ENCODE data around the gene WDR75. TPM values are rescaled to one million over a fixed set of nuclear protein-coding genes. Genes with fewer than 3 reads are reported as not detected.
"Not testable (repeated sequence)": the region's sequence is repeated elsewhere in the genome, so short reads cannot be mapped to it uniquely, and the experiment has no call there.

Gene WDR75
- total and polyA plus RNA-seq, 4 donors: 16.3 to 50.1 (median 23.2) TPM

DNA sequence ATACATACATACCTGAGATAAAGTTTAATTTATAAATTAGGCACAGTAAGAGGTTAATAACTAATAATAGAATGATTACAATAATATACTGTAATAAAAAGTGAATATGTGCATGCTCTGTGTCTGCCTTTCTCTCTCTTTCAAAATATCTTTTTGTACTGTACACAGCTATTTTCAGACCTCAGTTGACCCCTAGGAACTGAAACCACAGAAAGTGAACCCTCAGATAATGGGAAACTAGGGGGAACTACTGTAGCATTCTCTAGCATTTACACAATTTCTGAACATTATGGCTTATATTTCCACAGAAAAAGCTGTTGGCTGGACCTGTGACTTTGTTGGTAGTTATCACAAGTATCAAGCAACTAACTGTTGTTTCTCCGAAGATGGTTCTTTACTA, 25.9 kb downstream of the WDR75 start:
- no peaks in the 10 kb centered on the region for H3K27me3 ChIP-seq (ENCODE audit: control insufficient read depth in 3 of 3, insufficient read depth in 3 of 3, low read length in 2 of 3)
- peaks cover 0 to 3% (median 0%) of the 10 kb centered on the region in 5 donors for H3K4me1 ChIP-seq (ENCODE audit: control insufficient read depth in 5 of 5, insufficient read depth in 5 of 5, low read length in 5 of 5)
- no peak overlapping the region for H3K9ac ChIP-seq (ENCODE audit: insufficient read depth in 1 of 2, low read length in 2 of 2)
- no peak overlapping the region for H3K27ac ChIP-seq (ENCODE audit: low read depth in 1 of 2, low read length in 1 of 2)
- no peak overlapping the region for H3K4me3 ChIP-seq
- 87 to 95% methylated on average over 1 of the region's 1 CpG for WGBS, 2 donors
- no peak for ATAC-seq (ENCODE audit: insufficient read depth, low FRiP score)
- TF ChIP-seq CTCF (IDR thresholded peaks at IDR 0.05; ENCODE audit: control extremely low read depth, extremely low read depth): no peak
- no peaks in the 10 kb centered on the region for H3K9me3 ChIP-seq (ENCODE audit: control insufficient read depth in 4 of 4, insufficient read depth in 3 of 4, low read length in 3 of 4)
- DNase-seq: no peak
- H3K36me3 ChIP-seq (ENCODE audit: control insufficient read depth in 4 of 4, insufficient read depth in 4 of 4, low read length in 4 of 4): peaks cover 15 to 51% (median 40%) of the 10 kb centered on the region in 4 donors

DNA sequence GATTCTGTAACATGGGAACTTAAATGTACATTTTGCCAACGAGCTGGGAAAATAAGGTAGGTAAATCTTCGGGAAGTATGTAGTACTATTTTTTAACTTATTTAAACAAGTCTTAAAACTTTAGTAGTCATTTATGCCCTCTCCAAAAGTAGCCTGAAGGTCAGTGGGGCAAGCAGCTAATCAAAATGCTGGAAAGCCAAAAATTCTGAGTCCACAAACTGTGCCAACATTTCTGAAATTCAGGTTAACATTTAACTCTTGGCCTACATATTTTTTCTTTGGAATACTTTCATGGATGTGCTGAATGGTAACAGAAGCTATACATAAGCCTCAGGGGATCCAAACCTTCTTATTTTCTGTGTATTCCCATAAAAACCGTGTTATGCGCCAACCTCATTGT, 26.3 kb downstream of the WDR75 start:
- H3K4me1 ChIP-seq (ENCODE audit: control insufficient read depth in 5 of 5, insufficient read depth in 5 of 5, low read length in 5 of 5): peaks cover 0 to 3% (median 0%) of the 10 kb centered on the region in 5 donors
- no peak for TF ChIP-seq CTCF (IDR thresholded peaks at IDR 0.05; ENCODE audit: control extremely low read depth, extremely low read depth)
- H3K9me3 ChIP-seq (ENCODE audit: control insufficient read depth in 4 of 4, insufficient read depth in 3 of 4, low read length in 3 of 4): no peaks in the 10 kb centered on the region
- H3K27ac ChIP-seq (ENCODE audit: low read depth in 1 of 2, low read length in 1 of 2): no peak overlapping the region
- no peak overlapping the region for H3K4me3 ChIP-seq
- WGBS, 2 donors: 83 to 91% methylated on average over 4 of the region's 4 CpGs
- no peaks in the 10 kb centered on the region for H3K27me3 ChIP-seq (ENCODE audit: control insufficient read depth in 3 of 3, insufficient read depth in 3 of 3, low read length in 2 of 3)
- H3K9ac ChIP-seq (ENCODE audit: insufficient read depth in 1 of 2, low read length in 2 of 2): no peak overlapping the region
- peaks cover 13 to 47% (median 39%) of the 10 kb centered on the region in 4 donors for H3K36me3 ChIP-seq (ENCODE audit: control insufficient read depth in 4 of 4, insufficient read depth in 4 of 4, low read length in 4 of 4)
- DNase-seq: no peak
- ATAC-seq (ENCODE audit: insufficient read depth, low FRiP score): no peak

DNA sequence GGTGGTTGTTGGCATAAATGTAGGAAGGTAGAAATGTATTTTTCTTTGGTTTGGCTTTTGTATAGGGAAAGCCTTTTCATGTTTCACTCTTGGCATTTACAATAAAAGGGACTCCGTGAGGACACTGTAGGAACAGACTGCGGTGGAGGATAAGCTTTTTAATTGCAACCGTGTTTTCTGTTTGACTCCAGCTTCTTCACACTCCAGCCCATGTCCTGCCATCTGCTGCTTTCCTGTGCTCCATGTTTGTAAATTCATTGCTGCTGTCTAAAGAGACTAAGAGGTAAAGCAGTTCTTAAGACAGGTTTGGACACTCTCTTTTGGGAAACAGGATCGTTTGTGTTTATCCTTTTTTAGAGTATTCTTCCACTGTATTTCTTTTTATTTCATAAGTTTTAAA, 33.3 kb downstream of the WDR75 start:
- peaks cover 12 to 33% (median 26%) of the 10 kb centered on the region in 4 donors for H3K36me3 ChIP-seq (ENCODE audit: control insufficient read depth in 4 of 4, insufficient read depth in 4 of 4, low read length in 4 of 4)
- no peak for ATAC-seq (ENCODE audit: insufficient read depth, low FRiP score)
- H3K4me3 ChIP-seq: no peak overlapping the region
- no peak for DNase-seq
- H3K9me3 ChIP-seq (ENCODE audit: control insufficient read depth in 4 of 4, insufficient read depth in 3 of 4, low read length in 3 of 4): no peaks in the 10 kb centered on the region
- H3K27ac ChIP-seq (ENCODE audit: low read depth in 1 of 2, low read length in 1 of 2): no peak overlapping the region
- no peaks in the 10 kb centered on the region for H3K4me1 ChIP-seq (ENCODE audit: control insufficient read depth in 5 of 5, insufficient read depth in 5 of 5, low read length in 5 of 5)
- no peak overlapping the region for H3K9ac ChIP-seq (ENCODE audit: insufficient read depth in 1 of 2, low read length in 2 of 2)
- H3K27me3 ChIP-seq (ENCODE audit: control insufficient read depth in 3 of 3, insufficient read depth in 3 of 3, low read length in 2 of 3): no peaks in the 10 kb centered on the region
- TF ChIP-seq CTCF (IDR thresholded peaks at IDR 0.05; ENCODE audit: control extremely low read depth, extremely low read depth): no peak
- WGBS, 2 donors: 90 to 91% methylated on average over 4 of the region's 4 CpGs

DNA sequence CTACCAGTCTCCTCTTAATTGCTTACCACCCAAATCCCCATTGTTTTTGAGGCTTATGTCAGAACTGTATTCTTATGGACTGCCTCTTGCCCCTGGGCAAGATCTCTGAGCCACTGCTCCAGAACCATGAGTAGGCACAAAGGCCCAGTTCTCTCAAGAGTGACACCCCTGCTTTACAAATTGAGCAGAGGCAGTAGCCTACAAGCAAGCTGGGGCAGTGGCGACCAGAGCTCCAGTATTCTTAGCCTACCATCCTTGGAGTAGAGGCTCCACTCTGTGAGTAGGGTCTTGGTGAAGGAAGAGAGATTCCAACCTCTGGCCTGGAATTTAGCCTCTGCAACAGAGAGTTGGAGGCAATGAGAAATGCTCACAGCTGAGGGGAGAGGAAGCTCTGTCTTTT, 36.5 kb downstream of the WDR75 start:
- H3K4me1 ChIP-seq (ENCODE audit: control insufficient read depth in 5 of 5, insufficient read depth in 5 of 5, low read length in 5 of 5): no peaks in the 10 kb centered on the region
- H3K9me3 ChIP-seq (ENCODE audit: control insufficient read depth in 4 of 4, insufficient read depth in 3 of 4, low read length in 3 of 4): no peaks in the 10 kb centered on the region
- no peak overlapping the region for H3K9ac ChIP-seq (ENCODE audit: insufficient read depth in 1 of 2, low read length in 2 of 2)
- no peak for DNase-seq
- 99 to 100% methylated on average over 1 of the region's 1 CpG for WGBS, 2 donors
- no peak for ATAC-seq (ENCODE audit: insufficient read depth, low FRiP score)
- H3K4me3 ChIP-seq: no peak overlapping the region
- no peaks in the 10 kb centered on the region for H3K27me3 ChIP-seq (ENCODE audit: control insufficient read depth in 3 of 3, insufficient read depth in 3 of 3, low read length in 2 of 3)
- no peak overlapping the region for H3K27ac ChIP-seq (ENCODE audit: low read depth in 1 of 2, low read length in 1 of 2)
- H3K36me3 ChIP-seq (ENCODE audit: control insufficient read depth in 4 of 4, insufficient read depth in 4 of 4, low read length in 4 of 4): peaks cover 8 to 21% (median 17%) of the 10 kb centered on the region in 4 donors
- TF ChIP-seq CTCF (IDR thresholded peaks at IDR 0.05; ENCODE audit: control extremely low read depth, extremely low read depth): no peak

DNA sequence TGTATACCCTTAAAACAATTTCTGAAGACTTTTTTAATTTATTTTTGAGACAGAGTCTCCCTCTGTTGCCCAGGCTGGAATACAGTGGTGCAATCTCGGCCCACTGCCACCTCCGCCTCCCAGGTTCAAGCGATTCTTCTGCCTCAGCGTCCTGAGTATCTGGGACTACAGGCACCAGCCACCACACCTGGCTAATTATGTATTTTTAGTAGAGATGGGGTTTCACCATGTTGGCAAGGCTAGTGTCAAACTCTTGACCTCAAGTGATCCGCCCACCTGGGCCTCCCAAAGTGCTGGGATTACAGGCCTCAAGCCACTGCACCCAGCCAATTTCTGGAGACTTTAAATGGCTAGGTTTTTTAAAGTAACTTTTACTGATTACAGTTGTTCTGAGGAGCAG, 37.0 kb downstream of the WDR75 start:
- not testable (repeated sequence) for H3K4me3 ChIP-seq
- WGBS, 2 donors: 96 to 97% methylated on average over 5 of the region's 5 CpGs

More for the DNA sequence above, 37.0 kb downstream of the WDR75 start:
- not testable (repeated sequence) for H3K9ac ChIP-seq (ENCODE audit: insufficient read depth in 1 of 2, low read length in 2 of 2); H3K4me1 ChIP-seq (ENCODE audit: control insufficient read depth in 5 of 5, insufficient read depth in 5 of 5, low read length in 5 of 5); H3K27ac ChIP-seq (ENCODE audit: low read depth in 1 of 2, low read length in 1 of 2); H3K9me3 ChIP-seq (ENCODE audit: control insufficient read depth in 4 of 4, insufficient read depth in 3 of 4, low read length in 3 of 4); H3K27me3 ChIP-seq (ENCODE audit: control insufficient read depth in 3 of 3, insufficient read depth in 3 of 3, low read length in 2 of 3); ATAC-seq (ENCODE audit: insufficient read depth, low FRiP score); DNase-seq
- peaks cover 8 to 21% (median 16%) of the 10 kb centered on the region in 4 donors for H3K36me3 ChIP-seq (ENCODE audit: control insufficient read depth in 4 of 4, insufficient read depth in 4 of 4, low read length in 4 of 4)
